ENCODE measurements around the gene NTM.

NTM gene

DNA sequence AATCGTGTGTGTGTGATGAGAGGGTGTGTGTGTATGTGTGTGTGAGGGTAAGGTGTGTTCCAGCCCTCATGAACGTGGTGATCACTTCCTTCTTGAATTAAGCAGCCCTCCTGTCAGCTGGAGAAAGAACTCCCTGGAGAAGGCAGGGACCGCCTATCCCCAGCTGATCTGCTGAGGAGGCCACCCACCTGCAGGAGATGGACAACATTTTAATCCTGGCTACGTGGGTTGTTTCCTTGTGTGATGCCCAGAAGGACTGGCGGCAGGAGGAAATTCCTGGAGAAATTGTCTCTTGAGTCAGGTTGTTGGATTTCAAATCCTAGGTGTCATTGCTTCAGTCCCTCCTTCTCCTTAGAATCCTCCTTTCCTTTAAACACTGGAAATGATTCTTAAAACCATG lies 878.8 kb downstream of the NTM start:
- H3K27ac ChIP-seq = no peak overlapping the region
- TF ChIP-seq, protein P1, sequence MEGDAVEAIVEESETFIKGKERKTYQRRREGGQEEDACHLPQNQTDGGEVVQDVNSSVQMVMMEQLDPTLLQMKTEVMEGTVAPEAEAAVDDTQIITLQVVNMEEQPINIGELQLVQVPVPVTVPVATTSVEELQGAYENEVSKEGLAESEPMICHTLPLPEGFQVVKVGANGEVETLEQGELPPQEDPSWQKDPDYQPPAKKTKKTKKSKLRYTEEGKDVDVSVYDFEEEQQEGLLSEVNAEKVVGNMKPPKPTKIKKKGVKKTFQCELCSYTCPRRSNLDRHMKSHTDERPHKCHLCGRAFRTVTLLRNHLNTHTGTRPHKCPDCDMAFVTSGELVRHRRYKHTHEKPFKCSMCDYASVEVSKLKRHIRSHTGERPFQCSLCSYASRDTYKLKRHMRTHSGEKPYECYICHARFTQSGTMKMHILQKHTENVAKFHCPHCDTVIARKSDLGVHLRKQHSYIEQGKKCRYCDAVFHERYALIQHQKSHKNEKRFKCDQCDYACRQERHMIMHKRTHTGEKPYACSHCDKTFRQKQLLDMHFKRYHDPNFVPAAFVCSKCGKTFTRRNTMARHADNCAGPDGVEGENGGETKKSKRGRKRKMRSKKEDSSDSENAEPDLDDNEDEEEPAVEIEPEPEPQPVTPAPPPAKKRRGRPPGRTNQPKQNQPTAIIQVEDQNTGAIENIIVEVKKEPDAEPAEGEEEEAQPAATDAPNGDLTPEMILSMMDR (conservative IDR thresholded peaks at IDR 0.05) = no peak
- no peak for TF ChIP-seq ZFX (IDR thresholded peaks at IDR 0.05)

DNA sequence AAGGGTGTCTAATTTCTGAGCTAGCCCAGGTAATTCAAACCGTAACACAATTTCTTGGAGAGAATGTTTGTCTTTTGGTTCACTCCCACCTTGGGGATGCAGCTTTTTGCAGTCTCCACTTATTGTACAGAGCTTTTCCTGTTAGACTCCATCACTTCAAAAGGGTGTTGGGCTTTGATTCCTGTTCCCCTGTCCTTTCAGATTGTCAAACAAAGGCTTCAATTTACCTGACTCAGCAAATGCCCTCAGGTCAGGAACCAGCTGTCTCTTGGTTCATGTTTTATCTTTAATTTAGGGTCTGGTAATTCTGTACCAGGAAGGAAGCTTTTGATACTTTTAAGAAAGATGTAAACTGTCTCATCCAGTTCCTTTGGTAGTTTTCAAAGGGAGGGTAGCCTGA lies 880.6 kb downstream of the NTM start:
- no peak for TF ChIP-seq ZFX (IDR thresholded peaks at IDR 0.05)
- TF ChIP-seq, protein P1 (conservative IDR thresholded peaks at IDR 0.05) = no peak
- no peak overlapping the region for H3K27ac ChIP-seq

DNA sequence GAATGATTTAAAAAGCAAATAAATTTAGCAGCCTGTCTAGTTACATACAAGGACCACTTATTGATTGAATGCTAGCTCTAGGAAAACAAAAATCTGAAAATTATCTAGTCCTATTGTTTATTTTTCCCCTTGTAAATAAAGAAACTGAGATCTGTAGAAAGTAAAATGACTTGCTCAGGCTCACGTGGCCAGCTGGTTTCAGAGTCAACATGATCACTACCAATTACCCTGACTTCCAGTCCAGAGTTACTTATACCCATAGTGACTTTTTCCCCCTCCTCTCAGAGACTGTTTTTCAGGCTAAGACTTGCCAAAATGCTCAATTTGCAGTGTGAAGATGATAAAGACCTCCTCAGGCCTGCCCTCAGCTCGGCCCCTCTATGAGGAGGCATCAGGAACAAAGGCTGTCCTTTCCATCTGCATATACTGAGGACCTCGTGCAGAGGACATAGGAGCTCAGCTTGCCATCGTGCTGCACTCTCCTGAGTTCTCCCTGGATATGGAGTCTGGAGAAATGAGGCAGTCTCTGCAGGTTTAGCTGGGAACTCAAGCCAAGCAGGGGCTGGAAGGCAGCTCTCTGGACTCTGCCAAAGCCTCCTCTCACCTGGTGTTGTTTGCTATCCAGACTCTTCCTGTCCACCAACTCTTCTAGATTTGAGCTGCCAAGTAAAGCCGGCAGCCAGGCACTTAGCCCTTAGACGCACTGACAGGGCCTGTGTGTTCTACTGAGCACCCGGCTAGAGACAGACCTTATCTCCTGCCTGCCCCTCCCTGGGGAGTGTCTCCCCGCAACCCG lies 883.3 kb downstream of the NTM start:
- TF ChIP-seq, protein P1 (conservative IDR thresholded peaks at IDR 0.05) = no peak
- TF ChIP-seq ZFX (IDR thresholded peaks at IDR 0.05) = no peak
- H3K27ac ChIP-seq = no peak overlapping the region

DNA sequence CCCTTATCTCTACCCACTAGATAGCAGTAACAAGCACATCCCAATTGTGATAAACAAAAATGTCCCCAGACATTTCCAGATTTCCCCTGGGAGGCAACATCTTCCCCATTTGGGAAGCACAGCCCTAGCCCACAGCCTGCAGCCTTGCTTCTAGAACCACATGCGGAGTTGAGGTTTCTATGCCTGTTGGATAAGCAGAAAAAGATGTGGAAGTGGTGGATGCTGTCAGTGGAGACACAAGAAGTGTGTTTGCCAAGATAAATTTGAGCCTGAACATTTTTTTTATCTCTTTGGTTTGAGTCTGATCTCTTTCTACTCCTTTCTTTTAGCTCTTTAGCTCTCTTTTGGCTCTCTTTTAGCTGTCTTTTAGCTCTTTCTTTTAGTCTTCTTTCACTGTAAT lies 884.5 kb downstream of the NTM start:
- no peak for TF ChIP-seq ZFX (IDR thresholded peaks at IDR 0.05)
- TF ChIP-seq, protein P1 (conservative IDR thresholded peaks at IDR 0.05) = no peak
- H3K27ac ChIP-seq = no peak overlapping the region

DNA sequence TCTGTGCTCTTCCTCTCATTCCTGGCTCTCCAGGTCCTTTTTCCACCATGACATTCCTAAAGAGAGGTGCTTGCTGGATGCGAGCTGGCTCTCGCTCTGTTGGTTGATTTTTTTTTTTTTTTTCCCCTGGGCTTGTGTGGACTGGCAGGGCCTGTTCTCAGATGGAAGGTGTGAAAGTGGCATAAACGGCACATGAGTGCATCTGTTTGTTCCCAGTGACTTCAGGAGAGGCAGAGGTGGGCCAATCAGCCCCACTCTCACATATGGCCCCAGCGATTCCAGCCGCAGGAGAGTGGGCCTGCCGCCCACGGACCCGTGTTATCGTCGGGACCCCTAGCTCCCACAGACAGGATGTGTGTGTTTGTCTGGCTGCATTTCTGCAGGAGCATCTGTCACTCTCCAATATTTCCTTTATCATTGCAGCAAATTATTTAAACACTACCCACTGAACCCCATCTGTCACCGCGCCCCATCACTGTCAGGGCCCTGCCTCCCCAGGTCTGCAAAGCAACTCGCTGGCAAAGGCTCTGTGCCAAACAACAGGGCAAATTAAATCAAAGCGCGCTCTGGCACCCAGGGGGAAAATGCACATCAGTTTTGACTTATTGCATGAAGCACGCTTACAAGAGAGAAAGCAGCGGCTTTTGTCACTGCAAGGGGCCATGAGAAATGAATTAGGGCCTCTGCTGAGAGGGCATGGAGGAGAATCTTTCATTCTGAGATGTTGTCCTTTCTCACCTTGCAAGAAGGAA lies 886.3 kb downstream of the NTM start:
- no peak for TF ChIP-seq ZFX (IDR thresholded peaks at IDR 0.05)
- TF ChIP-seq, protein P1 (conservative IDR thresholded peaks at IDR 0.05) = no peak

DNA sequence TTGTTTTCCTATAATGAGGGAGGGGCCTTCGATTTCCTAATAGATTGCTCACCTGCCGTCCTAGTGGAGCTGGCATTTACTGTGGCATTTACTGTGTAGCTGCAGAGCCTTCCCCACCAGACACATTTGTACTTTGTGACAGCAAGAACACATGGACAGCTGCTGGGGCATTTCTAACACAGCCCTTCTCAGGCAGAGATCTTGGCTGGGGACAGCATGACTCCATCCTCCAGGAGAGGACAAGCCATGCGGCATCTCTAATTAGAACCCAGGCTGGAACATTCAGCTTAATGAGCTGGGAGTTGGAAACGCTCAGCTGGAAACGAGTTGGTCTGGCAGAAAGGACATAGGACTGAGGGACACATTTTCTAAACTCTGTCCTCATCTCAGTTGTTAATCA lies 887.5 kb downstream of the NTM start:
- TF ChIP-seq, protein P1 (conservative IDR thresholded peaks at IDR 0.05) = no peak
- TF ChIP-seq ZFX (IDR thresholded peaks at IDR 0.05) = no peak

More for the DNA sequence above, 886.3 kb downstream of the NTM start:
- no peak overlapping the region for H3K27ac ChIP-seq

DNA sequence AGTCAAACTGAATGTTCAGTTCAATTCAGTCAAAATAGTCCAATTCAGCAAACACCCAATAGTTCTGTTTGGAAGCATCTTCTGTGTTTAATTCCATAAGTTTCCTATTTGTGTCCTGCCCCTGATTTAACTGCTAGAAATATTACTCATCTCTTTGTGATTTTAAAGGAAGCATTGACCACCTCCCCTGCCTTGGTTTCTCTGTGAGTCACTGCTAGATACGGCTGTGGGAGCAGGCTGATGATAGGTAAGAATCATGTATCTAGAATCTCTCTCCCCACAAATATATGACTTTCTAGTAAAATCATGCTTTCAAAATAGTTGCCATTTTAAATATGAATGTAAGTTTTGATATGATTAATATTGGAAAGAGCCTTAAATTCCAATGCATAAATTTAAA lies 888.5 kb downstream of the NTM start:
- TF ChIP-seq ZFX (IDR thresholded peaks at IDR 0.05) = no peak
- TF ChIP-seq, protein P1 (conservative IDR thresholded peaks at IDR 0.05) = no peak

More for the DNA sequence above, 887.5 kb downstream of the NTM start:
- H3K27ac ChIP-seq = no peak overlapping the region

More for the DNA sequence above, 888.5 kb downstream of the NTM start:
- H3K27ac ChIP-seq = no peak overlapping the region

Data from C4-2B (cell line).